HL-60 (cell line): Measurements from ENCODE around the gene DIP2C.

Experiments
- DNase-seq, 2 experiments: peaks; one replicate each; pipeline ENCODE4 v3.0.0-alpha.2; 2010 to 2020; ENCODE audit warnings: low read depth in 1 of 2, low spot score in 1 of 2
- H3K27ac ChIP-seq: fragments of 250-450 bp; sonication (Bioruptor Pico); replicated peaks from 2 replicates; pipeline ENCODE4 v1.5.1; 2020; ENCODE audit warnings: mild to moderate bottlenecking, moderate library complexity
- H3K27me3 ChIP-seq: fragments of 250-450 bp; sonication (Bioruptor Pico); 2 replicates; pipeline ENCODE4 v1.5.1; 2021; ENCODE audit warnings: mild to moderate bottlenecking, moderate library complexity; ENCODE audit not compliant: insufficient read depth, poor library complexity, severe bottlenecking
- H3K4me3 ChIP-seq: replicated peaks from 2 replicates; pipeline ENCODE4 v1.5.1; 2011; ENCODE audit warnings: mild to moderate bottlenecking, control low read depth, low read length; ENCODE audit not compliant: insufficient read depth
- GABPA ChIP-seq: IDR thresholded peaks from 2 replicates; pipeline ENCODE4 v1.6.1; 2012; ENCODE audit warnings: low read depth
- POLR2AphosphoS5 ChIP-seq: IDR thresholded peaks from 2 replicates; pipeline ENCODE4 v1.6.1; 2012; ENCODE audit warnings: low read depth
- REST ChIP-seq: IDR thresholded peaks from 2 replicates; pipeline ENCODE4 v1.6.1; 2012; ENCODE audit warnings: low read depth; ENCODE audit not compliant: insufficient replicate concordance
- SPI1 ChIP-seq: IDR thresholded peaks from 2 replicates; pipeline ENCODE4 v1.6.1; 2012; ENCODE audit warnings: low read depth, mild to moderate bottlenecking, borderline replicate concordance
- TF ChIP-seq, protein P1 (sequence below): IDR thresholded peaks from one replicate; pipeline ENCODE4 v1.5.1; 2011; ENCODE audit warnings: low read length, control low read depth, inconsistent platforms; ENCODE audit not compliant: insufficient read depth

Gene DIP2C

DNA sequence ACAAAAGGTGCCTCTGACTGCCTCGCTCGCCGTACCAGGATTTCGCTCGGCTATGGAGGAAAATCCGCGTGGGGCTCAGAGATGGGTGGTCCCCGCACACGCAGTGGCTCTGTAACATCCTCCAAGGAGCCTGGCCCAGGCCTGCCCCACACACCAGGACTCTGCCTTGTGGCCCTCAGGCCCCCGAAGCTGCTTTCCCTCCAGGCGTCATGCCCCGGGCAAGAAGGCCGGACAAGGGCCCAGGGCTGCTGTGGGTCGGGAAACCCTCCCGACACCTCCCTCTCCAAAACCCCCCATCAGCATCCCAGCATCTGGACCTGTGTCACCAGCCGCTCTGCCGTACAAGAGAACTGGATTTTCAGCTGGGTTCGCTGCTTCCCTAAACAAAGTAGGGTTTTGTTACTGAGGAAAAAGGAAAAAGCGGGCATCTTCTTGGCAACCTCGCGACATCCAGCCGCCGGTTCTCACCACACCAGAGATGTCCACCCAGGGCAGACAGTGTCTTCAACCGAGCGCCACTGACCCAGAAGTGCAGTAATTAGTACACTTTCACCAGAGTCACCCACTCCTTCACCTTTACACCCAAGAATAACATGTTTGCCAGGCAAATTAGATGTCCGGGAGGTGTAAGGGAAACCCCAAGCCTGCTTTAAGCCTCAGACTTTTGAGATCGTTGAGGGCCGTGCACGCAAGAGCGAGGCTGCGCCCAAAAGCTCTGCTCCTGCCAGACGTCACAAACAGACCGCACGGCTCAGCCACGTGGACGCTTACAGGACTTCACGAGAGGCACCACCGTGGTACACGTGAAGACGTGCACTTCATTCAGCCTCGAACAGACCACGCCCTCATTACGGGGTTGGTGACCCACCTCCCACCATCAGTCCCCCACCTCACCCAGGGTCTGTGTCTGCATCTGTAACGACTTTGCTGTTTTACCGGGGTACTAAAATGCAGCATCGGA, 62.2 kb downstream of the DIP2C start:
- DNase-seq, result no peak
- Histone ChIP-seq H3K27me3 (no peaks in the 10 kb centered on the region), H3K27ac (no peak overlapping the region), H3K4me3 (no peak overlapping the region)
- TF ChIP-seq, protein P1, sequence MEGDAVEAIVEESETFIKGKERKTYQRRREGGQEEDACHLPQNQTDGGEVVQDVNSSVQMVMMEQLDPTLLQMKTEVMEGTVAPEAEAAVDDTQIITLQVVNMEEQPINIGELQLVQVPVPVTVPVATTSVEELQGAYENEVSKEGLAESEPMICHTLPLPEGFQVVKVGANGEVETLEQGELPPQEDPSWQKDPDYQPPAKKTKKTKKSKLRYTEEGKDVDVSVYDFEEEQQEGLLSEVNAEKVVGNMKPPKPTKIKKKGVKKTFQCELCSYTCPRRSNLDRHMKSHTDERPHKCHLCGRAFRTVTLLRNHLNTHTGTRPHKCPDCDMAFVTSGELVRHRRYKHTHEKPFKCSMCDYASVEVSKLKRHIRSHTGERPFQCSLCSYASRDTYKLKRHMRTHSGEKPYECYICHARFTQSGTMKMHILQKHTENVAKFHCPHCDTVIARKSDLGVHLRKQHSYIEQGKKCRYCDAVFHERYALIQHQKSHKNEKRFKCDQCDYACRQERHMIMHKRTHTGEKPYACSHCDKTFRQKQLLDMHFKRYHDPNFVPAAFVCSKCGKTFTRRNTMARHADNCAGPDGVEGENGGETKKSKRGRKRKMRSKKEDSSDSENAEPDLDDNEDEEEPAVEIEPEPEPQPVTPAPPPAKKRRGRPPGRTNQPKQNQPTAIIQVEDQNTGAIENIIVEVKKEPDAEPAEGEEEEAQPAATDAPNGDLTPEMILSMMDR, result no peak
- TF ChIP-seq REST (no peak), SPI1 (no peak), POLR2AphosphoS5 (no peak), GABPA (no peak)

GRCh38 chr10:625751-626711, 63.4 kb downstream of the DIP2C start:
- H3K4me3 ChIP-seq, result no peak overlapping the region
- no peak overlapping the region for H3K27ac ChIP-seq

More at GRCh38 chr10:625751-626711, 63.4 kb downstream of the DIP2C start:
- no peak for DNase-seq
- TF ChIP-seq SPI1 (no peak), POLR2AphosphoS5 (no peak), REST (no peak), GABPA (no peak)
- TF ChIP-seq, protein P1, result no peak
- H3K27me3 ChIP-seq, result no peaks in the 10 kb centered on the region
